ENCODE results near the gene ZNF253.
"Not testable (repeated sequence)": the region's sequence is repeated elsewhere in the genome, so short reads cannot be mapped to it uniquely, and the experiment has no call there.

Gene ZNF253

GRCh38 chr19:19900139-19900728, 34.6 kb downstream of the ZNF253 start:
- no peak for DNase-seq (ENCODE audit: low read depth in 2 of 2)

DNA sequence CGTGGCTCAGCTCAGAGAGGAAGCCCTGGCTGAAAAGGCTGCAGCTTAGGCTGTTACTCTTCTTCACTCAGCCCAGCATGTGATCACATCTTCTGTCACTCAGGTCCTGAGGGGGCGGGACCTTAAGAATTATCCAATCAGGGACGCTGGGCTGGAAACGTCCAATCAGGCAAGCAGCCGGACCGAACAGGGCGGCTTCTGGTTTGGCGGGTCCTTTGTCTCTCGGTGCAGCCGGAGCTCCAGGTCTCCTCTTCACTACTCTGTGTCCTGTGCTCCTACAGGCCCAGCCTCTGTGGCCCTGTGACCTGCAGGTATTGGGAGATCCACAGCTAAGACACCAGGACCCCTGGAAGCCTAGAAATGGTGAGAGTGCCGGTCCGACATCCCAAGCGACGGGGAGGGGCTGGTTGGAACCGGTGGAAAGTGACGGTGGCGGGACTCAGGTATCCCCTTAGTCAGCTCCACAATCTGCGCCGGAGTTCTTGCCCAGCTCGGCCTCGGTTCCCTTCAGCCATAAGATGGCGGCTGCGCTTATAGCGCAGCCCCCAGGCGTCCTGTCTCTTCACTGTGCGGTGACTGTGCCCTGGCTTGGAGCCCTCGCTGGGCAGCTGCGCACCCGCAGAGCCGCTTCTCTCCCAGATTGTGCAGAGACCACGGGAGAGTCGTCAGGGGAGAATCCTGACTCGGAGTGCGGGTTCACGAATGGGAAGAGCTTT, 35.2 kb downstream of the ZNF253 start, which contains the start of gene ZNF93:
Gene ZNF93 (plus strand): TSS at position 218 of the 716 bp plus-strand sequence. CDS start 143 bp downstream, at position 361.
- DNase-seq (ENCODE audit: low read depth in 2 of 2): peak; percentile 77 to 84

DNA sequence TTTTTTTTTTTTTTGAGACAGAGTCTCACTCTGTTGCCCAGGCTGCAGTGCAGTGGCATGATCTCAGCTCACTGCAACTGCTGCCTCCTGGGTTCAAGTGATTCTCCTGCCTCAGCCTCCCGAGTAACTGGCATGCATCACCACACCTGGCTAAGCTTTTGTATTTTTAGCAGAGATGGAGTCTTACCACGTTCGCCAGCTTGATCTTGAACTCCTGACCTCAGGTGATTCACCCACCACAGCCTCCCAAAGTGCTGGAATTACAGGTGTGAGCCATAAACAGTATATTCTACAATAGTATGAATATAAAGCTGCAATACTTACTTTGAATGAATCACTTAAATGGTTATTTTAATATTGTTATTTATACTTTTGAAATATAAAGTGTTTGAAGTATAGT, 41.9 kb downstream of the ZNF253 start:
- DNase-seq (ENCODE audit: low read depth in 2 of 2): not testable (repeated sequence)

- DNase-seq (ENCODE audit: low read depth in 2 of 2): no peak
Measured at GRCh38 chr19:19909654-19910053, 44.0 kb downstream of the ZNF253 start.

DNA sequence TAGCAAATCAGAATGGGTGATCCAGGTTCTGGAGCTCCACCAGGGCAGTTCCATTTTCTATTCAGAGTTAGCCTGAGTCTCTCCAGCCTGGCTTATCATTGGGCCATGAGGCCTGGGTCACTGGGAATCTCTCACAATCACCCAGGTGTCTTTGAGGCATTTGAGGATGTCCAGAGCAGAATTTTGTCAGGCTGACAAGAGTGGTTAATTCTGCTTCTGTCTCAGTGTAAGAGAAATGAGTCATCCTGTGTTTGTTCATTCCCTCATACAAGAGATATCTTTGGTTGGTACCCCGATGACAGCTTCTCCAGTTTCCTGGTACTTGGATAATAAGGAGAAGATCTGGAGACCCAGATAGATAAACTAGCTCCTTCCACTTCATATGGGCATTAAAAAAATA, 45.5 kb downstream of the ZNF253 start:
- DNase-seq (ENCODE audit: low read depth in 2 of 2): no peak

- DNase-seq (ENCODE audit: low read depth in 2 of 2): no peak
Measured at GRCh38 chr19:19914596-19914995, 48.9 kb downstream of the ZNF253 start.

- DNase-seq (ENCODE audit: low read depth in 2 of 2): peak; percentile 1 to 9
Measured at GRCh38 chr19:19930417-19930816, 64.7 kb downstream of the ZNF253 start.

DNA sequence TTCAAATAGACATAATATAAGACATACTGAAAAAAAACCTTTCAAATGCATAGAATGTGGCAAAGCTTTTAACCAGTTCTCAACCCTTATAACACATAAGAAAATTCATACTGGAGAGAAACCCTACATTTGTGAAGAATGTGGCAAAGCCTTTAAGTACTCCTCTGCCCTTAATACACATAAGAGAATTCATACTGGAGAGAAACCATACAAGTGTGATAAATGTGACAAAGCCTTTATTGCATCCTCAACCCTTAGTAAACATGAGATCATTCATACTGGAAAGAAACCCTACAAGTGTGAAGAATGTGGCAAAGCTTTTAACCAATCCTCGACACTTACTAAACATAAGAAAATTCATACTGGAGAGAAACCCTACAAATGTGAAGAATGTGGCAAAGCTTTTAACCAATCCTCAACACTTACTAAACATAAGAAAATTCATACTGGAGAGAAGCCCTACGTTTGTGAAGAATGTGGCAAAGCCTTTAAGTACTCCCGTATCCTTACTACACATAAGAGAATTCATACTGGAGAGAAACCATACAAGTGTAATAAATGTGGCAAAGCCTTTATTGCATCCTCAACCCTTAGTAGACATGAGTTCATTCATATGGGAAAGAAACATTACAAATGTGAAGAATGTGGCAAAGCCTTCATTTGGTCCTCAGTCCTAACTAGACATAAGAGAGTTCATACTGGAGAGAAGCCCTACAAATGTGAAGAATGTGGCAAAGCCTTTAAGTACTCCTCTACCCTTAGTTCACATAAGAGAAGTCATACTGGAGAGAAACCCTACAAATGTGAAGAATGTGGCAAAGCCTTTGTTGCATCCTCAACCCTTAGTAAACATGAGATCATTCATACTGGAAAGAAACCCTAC, 68.0 kb downstream of the ZNF253 start:
- not testable (repeated sequence) for DNase-seq (ENCODE audit: low read depth in 2 of 2)

DNA sequence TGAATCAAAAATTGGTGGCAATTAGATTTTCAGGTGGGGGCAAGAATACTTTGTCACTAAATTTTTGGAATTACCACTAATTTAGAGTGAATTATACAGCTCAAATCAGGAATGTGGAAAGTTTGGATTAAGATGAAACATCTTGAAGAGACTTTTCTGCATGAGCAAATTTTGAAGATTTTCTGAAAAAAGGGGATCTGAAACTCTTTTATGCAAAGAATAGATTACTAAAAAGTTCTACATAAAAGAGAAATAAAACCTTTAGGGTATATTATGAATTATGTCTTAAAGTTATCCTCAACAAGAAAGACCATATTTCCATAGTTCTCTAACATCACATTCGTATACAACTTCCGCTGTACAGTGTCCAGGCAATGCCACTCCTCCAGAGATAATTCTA, 71.7 kb downstream of the ZNF253 start:
- no peak for DNase-seq (ENCODE audit: low read depth in 2 of 2)

GRCh38 chr19:19938449-19938848, 72.8 kb downstream of the ZNF253 start:
- DNase-seq (ENCODE audit: low read depth in 2 of 2): no peak

DNA sequence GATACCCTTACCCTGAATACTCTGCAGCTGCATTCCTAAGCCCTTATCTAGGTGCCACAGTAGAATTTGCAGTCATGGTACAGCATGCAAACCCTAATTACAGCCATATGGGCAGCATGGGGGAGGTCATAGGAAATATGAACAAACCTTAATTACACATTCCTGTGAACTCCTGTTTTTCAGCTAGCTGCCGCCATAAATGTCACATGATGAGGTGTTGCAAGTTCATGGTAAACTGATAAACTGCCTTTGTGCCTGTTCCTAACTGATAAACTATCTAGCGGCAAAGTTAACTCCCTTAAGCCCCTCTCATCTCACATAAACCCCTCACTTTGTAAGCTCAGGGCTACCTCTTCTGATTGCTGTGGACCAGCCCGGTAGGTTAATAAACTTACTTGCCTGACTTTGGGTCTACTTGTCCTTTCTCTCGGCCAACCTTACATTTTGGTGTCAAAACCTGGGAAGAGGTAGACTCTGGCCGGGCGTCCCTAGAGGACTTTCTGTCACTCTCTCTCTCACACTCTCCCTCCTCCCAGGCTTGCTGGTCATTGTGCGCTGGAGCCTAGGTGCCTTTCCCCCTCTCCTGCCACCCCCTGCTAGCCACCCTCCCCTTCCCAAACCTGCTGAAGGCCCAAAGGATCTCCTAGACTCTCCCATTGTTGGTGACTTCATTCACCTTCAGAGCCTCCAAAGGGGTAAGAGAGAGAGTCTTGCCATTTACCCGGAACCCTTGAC, 78.3 kb downstream of the ZNF253 start:
- DNase-seq (ENCODE audit: low read depth in 2 of 2): no peak
